GM11168 (cell line): Measurements from ENCODE around the gene CCDC141.
"Not testable (repeated sequence)": the region's sequence is repeated elsewhere in the genome, so short reads cannot be mapped to it uniquely, and the experiment has no call there.

ENCODE experiments used
- in situ Hi-C: fragments of 300-500 bp; cut with MboI; formaldehyde crosslinking; loops from one replicate; pipeline ENCODE4 v1.12.0; 2022; ENCODE audit warnings: low sequenced_read_pairs; ENCODE audit not compliant: unreplicated experiment

The CCDC141 gene

DNA sequence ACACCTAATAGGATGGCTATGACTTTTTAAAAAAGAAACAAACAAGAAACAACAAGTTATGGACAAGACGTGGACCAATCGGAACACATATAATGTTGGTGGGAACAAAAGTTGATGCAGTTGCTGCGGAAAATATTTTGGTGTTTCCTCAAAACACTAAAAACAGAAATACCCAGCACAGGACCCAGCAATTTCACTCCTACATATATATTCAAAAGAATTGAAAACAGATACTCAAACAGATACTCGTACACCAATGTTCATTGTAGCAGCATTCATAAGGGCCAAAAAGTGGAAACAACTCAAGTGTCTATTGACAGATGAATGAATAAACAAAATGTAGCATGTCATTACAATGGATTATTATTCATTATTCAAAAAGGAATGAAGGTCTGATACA lies 12.1 kb downstream of the CCDC141 start:
- in situ Hi-C loops: no loop called here

DNA sequence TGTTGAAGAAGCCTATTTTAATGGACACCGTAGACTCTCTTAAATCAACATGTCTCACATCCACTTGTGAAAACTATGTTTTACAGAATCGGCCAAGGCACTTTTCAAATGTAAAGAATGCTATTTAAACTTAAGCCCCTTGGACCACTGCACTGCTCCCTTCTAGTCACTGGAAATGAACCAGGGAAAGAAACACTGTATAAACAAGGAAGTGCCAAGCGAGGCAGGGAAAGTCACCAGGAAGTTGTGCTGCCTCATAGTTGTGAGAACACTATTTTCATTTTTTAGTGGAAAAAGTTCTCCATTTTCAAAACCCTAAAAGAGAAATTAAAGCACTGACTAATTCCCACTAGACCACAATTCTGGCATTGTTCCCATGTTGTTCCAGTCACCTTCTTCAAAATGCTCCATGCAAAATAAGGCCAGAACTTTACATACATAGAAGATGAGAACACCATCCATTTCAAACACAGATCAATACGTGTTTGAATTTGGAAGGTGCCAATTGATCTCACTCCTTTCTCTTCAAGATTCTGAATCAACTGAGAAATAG lies 13.5 kb downstream of the CCDC141 start:
- in situ Hi-C loops: no loop called here

DNA sequence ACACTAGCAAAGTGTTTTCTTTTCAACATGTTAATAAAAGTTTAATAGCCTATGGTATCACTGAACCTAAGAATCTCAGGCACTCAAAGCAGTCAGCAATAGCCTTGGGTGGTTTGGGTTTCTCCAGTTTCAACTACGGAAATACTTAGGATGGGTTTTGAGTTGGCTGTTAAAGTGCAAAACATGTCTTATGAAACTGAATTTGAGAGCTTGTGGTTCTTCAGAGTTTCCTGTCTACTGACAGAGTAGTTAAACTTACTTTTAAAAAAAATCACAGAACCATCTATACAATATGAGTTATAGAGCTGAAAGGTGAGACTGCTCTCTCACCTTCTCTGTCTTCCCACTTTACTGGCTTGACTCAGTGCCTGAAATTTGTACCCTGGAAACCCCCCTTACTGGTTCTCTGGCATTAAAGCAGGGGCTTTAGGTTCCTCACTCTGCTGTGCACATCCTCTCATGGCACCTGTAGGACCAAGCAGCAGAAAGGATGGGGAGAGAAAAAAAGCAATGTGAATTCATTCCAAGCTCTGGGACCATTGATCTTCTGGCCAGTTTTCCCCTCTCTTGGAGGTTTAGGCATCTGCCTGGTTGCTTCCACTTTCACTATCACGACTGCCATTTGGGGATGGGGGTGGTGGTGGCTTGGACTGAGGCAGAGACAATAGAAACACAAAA lies 18.1 kb downstream of the CCDC141 start:
- in situ Hi-C loops: no loop called here

DNA sequence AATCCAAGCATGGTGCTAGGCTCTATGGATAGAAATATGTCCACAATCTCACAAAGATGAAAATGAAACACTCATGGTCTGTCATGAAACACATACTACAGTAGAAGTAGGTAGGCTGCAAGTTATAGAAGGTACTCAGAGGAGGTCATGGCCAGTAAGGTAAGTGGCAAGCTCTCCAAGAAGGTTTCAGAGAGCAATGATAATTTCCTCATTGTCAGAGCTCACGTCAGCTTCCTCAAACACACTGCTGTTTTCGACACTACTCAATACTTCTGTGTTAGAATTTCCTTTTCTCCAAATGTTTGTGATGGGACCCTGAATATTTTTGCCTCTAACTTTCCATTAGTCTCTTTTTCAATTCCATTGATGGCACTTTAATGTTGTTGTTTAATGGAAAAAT lies 25.5 kb downstream of the CCDC141 start:
- in situ Hi-C loops: no loop called here

DNA sequence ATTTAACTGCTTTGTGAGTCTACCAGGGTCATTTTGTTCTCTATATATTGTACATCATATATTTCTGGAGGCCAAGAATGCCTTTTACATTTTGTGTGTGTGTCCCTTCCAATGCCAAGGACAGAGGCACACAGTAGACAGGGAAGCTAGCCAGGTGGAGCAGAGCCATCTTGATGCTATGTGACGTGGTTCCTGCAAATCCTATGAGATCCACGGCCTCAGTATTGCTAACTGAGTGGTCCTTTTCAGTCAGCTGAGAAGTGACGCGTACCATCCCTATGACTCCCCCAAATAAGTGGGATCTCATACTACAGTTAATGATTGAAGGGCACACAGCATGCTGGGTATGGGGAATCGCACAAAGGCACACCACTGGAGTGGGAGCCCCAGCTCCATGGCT lies 27.3 kb downstream of the CCDC141 start:
- in situ Hi-C loops: no loop called here

DNA sequence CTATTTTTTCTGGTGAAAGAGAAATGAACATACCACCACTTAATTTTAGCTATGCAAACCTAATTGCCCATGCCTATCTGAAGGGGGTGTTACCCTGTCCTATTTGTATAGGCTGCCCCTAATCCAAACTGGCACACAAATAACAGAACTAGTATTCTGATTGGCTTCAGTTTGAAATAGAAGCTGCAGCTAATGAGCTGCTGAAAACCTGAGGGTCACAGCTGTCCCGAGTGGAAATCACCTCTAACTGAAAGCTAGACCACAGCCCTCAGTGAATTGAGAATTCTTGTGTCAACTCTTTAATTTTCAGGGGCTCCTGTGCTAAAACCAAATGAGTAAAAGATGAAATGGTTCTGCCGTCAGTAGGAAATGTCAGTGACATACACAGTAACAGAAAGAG lies 28.7 kb downstream of the CCDC141 start:
- in situ Hi-C loops: no loop called here

DNA sequence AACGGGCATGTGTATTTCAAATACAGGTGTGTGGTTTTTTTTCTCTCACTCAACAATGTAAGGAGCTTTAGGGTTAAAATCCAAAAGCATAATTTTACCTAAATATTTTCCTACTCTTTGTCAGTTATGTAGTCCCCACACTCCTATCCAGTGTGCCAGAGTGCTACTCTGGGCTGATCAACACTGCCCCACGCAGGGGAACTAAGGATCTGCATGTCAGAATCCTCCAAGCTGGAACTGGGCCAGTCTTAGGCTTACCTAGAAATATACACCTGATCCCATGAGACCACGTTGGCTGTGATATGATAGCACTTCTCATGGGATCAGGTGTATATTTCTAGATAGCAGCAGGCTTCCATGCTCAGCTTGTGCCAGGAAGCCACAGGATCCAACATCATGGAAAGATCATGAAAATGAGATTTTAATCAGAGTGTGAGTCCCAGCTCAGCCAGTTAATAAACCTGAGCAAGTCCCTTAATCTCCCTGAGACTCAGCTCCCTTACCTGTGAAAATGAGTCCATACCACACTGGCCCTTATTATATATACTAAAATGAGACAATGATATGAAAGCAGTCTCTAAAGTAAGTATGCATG lies 29.7 kb downstream of the CCDC141 start:
- in situ Hi-C loops: no loop called here

DNA sequence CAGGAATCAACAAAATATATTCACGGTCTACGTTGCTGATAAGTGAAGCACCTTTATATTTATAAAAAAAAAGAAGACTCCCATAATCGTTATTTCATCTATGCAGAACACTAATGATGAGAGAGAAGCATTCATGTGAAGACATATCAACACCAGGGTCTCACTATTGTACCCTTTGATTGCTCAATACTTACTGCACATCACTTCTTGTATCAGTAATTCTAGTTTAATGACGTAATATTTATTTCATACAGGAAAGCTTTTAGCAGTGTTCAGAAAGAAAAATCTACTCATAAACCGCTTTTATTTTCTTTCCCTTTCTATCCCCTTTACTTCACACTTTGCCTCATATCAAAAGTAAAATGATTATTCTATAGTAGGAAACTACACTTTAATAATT lies 30.7 kb downstream of the CCDC141 start:
- in situ Hi-C loops: no loop called here

DNA sequence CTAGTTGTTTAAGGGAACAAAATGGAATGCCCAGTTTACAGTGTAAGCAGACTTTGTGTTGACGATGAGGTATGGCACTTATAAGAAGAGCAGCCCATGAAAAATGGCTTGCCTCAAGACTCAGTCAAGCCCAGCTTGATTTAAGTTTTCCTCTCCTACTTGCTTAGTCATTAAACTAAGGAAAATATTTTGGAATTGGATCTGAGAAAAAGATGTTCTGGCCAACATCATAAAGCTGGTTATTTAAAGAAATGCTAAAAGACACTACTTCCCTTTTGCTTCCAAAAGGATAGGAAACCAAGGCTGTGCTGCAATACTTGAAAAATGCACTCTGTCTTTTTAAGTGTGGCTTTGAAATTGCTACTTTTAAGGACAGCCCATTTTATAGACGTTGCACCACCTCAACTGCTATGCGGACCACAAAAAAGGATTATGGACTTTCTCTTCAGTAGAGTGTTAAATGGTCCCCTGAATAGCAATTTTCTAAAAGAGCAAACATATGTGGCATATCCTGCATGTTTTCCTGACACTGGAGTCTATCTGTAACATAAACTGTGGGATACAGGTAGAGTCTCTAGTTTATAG lies 32.1 kb downstream of the CCDC141 start:
- in situ Hi-C loops: no loop called here

DNA sequence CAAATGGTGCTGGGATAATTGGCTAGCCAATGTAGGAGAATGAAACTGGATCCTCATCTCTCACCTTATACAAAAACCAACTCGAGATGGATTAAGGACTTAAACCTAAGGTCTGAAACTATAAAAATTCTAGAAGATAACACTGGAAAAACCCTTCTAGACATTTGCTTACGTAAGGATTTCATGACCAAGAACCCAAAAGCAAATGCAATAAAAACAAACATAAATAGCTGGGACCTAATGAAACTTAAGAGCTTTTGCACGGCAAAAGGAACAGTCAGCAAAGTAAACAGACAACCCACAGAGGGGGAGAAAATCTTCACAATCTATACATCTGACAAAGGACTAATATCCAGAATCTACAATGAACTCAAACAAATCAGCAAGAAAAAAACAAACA lies 35.7 kb downstream of the CCDC141 start:
- in situ Hi-C loops: not testable (repeated sequence)

DNA sequence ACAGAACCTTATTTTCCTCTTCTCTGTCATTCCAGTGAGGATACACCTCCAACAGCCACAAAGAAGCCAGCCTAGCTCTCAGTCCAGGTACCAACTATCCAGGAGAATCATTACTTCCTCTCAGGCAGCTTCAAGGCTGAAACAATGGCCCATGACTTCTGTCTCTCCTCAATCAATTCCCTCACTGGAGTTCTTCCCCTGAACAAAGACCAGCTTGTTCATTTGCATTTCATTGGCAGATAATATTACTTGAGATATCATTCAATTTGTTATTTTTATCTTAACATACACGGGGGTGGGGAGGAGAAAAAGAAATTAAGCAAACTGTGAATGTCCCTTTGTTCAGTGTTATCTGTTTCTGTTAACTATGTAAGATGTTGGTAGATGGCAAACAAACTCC lies 44.0 kb downstream of the CCDC141 start:
- in situ Hi-C loops: no loop called here

DNA sequence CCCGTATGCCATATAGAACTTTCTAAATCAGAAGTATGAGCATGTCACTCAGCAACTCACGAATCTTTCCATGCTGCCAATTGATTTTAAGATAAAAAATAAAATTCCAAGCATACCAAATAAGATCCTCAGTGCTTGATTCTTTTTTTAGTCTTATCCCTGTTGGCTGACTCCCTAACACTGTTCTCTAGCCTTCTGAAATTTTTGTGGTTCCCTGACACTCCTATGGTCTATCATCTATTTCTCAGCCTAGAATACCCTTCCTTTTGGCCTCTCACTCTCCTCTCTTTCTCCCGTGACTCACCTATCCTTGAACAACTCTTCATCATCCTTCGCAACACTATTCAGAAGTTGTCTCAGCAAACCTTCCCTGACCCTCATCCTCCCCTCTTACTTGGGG lies 50.5 kb downstream of the CCDC141 start:
- in situ Hi-C loops: no loop called here

DNA sequence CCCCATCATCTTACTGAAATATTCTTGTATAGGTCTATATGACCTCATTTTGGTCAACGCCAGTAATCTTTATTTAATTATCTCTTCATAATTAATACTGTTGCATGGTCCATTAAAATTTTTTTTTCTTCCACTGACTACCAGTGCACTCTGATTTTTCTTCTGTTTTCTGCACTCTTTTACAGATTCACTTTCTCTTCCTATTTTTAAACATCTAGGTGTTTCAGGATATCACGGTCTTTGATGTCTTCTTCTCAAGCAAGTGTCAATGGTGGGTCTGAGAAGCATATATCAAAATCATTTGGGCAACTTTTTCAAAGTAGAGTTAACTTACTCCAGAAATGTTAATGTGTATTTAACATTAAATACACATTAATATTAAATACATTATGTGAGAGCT lies 51.4 kb downstream of the CCDC141 start:
- in situ Hi-C loops: no loop called here

DNA sequence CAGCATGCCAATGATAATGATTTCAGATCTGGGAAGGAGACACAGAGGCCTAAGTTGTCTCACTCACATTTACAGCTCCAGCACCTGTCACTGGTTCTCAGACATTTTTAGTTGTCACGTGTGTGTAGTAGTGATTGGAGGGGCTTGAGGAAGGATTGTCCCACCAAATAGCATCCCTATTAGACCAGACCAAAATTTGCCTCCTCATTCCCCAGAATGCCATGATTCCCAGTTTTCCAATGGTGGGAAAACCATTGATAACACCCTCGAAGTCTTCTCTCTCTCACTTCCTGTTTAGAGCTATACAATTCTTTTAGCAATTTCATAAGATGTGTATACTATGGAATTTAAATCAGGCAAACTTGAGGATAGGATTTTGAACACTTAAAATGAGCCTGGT lies 52.5 kb downstream of the CCDC141 start:
- in situ Hi-C loops: no loop called here

DNA sequence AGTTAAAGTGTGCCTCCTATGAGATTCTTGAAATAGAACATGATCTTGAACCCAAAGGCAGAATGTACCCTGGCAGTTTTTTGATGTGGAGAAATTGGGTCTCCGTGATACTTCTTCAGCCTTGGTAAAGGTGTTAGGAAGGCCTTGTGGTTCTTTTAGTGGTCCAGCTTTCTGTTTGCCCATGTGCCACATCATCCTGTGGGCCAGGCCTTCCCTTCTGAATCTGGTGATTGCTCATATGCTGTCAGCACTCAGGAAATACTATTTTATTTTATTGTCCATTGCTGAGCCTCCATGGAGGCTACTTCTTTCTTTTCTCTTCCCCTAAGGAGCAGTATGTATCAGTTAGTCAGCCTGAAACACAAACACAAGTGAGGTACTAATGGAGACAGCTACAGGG lies 52.9 kb downstream of the CCDC141 start:
- in situ Hi-C loops: no loop called here

DNA sequence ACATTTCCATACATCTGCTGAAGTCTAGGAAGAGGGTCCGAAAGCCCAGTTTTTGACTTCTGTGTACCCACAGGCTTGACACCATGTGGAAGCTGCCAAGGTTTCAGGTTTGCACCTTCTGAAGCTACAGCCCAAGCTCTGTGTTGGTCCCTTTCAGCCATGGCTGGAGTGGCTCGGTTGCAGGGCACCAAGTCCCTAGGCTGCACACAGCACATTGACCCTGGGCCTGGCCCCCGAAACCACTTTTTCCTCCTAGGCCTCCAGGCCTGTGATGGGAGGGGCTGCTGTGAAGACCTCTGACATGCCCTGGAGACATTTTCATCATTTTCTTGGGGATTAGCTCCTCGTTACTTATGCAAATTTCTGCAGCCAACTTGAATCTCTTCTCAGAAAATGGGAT lies 55.7 kb downstream of the CCDC141 start:
- in situ Hi-C loops: no loop called here

DNA sequence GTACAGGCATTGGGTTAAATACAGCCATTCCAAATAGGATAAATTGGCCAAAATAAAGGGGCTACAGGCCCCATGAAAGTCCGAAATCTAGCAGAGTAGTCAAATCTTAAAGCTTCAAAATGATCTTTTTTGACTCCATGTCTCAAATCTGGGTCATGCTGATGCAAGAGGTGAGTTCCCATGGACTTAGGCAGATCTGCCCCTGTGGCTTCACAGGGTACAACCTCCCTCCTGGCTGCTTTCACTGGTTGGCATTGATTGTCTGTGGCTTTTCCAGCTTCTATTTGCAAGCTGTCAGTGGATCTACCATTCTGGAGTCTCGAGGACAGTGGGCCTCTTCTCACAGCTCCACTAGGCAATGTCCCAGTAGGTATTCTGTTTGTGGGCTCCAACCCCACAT lies 56.1 kb downstream of the CCDC141 start:
- in situ Hi-C loops: no loop called here

DNA sequence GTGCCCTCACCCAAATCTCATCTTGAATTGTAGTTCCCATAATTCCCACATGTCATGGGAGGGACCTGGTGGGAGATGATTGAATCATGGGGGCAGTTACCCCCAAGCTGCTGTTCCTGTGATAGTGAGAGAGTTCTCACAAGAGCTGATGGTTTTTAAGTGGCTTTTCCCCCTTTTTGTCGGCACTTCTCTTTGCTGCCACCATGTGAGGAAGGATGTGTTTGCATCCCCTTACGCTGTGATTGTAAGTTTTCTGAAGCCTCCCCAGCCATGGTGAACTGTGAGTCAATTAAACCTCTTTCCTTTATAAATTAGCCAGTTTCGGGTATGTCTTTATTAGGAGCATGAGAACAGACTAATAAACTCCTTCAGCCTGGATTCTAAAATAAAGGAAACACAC lies 57.2 kb downstream of the CCDC141 start:
- in situ Hi-C loops: not testable (repeated sequence)

DNA sequence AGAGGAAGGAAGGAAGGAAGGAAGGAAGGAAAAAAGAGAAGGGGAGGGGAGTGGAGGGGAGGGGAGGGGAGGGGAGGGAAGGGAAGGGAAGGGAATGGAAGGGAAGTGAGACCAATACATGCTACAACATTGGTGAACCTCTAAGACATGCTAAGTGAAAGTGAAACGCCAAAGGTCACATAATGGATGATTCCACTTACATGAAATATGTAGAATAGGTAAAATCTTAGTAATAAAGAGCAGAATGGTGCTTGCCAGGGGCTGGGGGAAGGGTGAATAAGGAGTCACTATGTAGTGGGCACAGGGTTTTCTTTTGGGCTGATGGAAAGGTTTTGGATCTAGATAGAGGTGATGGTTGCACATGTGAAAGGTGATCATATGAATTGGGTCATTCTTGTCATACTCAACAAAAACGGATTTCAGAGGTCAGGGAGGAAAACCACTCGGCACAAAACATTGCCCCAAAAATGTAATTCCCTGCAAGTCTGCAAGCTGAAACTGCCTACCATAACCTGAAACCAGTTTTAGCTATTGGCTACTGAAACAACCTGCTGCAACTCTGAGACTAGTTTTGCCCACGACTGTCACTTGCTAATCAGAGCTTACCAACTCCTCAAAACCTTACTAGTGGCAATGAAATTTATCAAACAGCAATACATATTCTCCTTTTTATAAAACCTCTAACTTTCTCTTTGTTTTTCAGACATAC lies 59.2 kb downstream of the CCDC141 start:
- in situ Hi-C loops: no loop called here

DNA sequence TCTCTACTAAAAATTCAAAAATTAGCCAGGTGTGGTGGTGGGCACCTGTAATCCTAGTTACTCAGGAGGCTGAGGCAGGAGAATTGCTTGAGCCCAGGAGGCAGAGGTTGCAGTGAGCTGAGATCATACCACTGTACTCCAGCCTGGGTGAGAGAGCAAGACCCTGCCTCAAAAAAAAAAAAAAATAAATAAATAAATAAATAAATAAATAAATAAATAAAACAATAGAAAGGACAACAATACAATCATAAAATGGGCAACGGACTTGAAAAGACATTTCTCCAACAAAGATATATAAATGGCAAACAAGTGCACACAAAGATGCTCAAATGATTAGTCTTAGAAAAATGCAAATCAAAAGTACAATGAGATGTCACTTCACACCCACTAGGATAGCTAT lies 60.5 kb downstream of the CCDC141 start:
- in situ Hi-C loops: not testable (repeated sequence)

DNA sequence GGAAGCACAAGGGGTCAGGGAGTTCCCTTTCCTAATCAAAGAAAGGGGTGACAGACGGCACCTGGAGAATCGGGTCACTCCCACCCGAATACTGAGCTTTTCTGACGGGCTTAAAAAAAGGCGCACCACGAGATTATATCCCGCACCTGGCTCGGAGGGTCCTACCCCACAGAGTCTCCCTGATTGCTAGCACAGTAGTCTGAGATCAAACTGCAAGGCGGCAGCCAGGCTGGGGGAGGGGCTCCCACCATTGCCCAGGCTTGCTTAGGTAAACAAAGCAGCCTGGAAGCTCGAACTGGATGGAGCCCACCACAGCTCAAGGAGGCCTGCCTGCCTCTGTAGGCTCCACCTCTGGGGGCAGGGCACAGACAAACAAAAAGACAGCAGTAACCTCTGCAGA lies 67.3 kb downstream of the CCDC141 start:
- in situ Hi-C loops: not testable (repeated sequence)
